ENCODE data around the gene THOC2.
A peak's percentile ranks its signal among the peaks of the same experiment; 100 is the strongest.
"Not testable (repeated sequence)": the region's sequence is repeated elsewhere in the genome, so short reads cannot be mapped to it uniquely, and the experiment has no call there.

Gene THOC2

DNA sequence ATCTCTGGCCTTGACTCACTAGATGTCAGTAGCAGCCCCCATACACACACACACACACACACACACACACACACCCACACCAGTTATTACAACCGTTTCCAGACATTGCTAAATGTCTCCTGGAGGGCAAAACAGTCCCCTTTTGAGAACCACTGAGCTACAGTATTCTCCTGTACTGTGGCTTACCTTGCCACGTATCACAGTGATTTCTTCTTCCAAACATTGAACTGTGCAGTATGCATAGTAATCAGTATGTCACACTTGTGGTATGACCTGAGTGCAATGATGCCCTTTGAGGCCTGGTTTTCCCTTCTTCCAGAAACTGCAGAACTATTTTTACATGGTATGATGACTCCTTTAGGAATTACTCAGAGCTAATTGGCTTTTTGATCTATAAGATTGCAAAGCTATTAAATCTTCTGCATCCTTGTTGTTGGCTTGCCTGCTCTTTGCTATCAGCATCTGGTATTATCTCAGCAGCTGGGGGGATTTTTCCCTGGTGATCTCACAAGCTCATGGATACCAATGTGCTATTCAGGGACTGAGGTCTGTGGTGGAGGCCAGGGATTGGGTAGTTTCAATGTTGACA lies 3.6 kb upstream of the THOC2 start:
- DNase-seq = no peak

DNA sequence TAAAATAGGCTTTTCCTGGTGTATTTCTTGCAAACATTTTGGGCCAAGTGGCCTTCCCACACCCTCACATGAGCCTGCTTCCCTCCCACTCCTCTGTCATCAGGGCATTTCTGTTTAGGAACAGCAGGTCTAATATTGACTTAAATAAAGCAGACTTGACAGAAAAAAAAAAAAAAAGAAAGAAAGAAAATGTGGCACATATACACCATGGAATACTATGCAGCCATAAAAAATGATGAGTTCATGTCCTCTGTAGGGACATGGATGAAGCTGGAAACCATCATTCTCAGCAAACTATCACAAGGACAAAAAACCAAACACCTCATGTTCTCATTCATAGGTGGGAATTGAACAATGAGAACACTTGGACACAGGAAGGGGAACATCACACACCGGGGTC lies 2.3 kb upstream of the THOC2 start:
- not testable (repeated sequence) for DNase-seq

DNA sequence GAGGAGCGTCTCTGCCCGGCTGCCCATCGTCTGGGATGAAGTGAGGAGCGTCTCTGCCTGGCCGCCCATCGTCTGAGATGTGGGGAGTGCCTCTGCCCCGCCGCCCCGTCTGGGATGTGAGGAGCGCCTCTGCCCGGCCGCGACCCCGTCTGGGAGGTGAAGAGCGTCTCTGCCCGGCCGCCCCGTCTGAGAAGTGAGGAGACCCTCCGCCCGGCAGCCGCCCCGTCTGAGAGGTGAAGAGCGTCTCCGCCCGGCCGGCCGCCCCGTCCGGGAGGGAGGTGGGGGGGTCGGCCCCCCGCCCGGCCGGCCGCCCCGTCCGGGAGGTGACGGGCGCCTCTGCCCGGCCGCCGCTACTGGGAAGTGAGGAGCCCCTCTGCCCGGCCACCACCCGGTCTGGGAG lies 1.2 kb upstream of the THOC2 start:
- DNase-seq = not testable (repeated sequence)

DNA sequence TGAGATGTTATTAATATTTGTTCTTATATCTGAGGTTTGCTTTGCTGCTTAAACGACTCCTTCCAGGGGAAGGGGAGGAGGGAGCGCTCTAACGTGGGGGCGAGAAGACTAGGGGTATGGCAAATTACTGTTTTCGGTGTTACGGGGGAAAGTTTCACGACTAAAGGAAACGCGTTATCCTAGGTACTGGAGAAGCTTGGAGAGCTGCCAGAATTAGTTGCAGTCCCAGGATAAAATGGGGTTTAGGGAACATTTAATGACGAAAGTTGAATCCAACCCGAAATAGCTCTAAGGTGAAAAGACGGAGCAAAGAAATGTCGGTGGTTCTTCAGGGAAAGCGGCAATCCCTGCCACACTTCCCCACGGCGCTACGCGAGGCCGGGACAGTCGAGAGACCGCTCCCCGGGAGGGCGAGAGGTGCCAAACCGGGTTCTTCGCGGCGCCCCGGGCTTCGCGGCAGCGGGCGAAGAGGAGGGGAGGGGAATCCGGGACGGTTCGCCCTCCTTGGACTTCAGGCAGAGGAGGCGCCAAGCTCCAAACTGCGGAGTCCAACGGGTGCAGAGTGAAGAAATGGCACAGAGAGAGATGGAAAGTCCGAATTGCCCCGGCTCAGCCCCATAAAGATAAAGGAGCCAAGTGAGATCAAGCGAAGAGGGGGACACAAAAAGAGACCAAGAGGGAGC lies 724 bp downstream of the THOC2 start:
- DNase-seq = peak; percentile 27

DNA sequence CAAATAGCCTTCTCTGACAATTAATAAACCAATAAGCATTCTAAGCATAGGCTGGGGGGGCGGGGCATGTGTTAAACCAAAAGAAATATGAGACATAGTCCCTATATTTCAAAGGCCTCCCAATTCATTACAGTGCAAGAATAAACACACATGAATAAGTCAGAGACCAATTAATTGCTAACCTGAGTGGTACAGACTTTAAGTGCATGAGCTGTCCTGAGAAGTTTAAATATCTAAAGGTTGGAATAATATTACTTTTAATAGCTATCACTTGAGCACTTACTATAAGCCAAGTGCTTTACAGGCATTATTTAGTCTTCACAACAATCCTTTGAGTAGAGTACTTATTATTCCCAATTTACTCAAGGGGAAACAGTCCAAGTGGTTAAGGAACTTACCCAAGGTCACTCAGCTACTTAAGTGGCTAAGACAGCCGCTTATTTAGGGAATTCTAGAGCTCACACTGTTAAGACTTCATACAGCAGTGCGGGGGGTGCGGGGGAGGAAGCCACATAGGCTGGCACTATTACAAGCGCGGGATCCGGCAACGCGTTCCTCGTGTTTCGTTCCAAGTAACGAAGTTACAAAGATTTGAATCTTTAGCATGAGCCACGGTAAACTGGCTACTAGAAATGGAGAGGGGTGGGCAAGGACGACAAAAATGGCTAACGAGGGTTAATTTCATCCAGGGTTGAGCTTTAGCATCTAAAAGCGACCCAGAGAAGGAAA lies 1.4 kb downstream of the THOC2 start:
- DNase-seq = peak; percentile 40

DNA sequence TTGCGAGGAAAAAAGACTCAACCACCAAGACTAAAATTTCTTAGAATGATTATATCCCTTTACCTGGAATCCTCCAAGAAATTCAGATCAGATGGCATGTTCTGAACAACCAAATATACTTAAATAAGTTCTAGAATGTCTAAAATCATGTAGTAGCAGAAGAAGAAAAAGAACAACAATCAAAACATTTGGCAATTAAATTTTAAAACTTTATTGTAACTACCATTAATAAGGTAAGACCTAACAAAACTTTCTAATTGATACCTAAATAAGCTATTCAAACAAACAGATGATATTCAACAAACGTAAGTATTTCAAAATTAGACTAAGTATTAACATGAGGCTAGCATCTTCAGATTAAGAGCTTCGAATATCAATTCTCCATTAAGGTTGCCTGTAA lies 4.3 kb downstream of the THOC2 start:
- no peak for DNase-seq

DNA sequence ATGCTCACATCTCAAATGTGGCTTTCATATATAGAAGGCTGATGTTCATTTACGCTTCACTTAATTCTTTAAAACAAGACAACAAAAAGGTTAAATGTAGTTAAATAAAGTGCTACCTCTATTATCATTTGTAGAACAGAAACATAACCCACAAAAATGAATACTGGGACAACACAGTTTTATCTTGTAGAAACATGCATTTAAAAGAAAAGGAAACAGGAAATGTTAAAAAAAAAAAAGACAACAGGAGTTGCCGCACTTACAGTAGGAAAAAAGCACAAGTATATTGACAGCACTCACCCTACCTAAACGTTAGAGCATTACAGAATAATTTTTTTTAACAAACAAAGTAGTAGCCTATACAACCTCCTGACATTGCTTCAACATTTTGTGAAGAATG lies 4.8 kb downstream of the THOC2 start:
- no peak for DNase-seq

DNA sequence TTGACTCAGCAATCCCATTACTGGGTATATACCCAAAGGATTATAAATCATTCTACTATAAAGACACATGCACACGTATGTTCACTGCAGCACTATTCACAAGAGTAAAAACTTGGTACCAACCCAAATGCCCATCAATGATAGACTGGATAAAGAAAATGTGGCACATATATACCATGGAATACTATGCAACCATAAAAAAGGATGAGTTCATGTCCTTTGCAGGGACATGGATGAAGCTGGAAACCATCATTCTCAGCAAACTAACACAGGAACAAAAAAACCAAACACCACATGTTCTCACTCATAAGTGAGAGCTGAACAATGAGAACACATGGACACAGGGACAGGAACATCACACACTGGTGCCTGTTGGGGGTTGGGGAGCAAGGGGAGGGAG lies 10.7 kb downstream of the THOC2 start:
- not testable (repeated sequence) for DNase-seq

DNA sequence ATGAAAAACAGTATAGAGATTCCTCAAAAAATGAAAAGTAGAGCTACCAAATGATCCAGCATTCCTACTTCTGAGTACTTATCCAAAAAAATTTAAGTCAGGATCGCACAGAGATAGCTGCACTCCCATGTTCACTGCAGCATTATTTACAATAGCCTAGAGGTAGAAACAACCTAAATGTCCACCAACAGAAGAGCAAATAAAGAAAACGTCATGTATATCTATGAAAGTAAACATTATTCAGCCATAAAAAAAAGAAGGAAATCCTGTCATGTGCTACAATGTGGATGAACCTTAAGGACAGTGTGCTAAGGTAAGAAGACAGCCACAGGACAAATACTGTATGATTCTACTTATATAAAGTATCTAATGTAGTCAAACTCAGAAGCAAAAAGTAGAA lies 12.4 kb downstream of the THOC2 start:
- DNase-seq = no peak

DNA sequence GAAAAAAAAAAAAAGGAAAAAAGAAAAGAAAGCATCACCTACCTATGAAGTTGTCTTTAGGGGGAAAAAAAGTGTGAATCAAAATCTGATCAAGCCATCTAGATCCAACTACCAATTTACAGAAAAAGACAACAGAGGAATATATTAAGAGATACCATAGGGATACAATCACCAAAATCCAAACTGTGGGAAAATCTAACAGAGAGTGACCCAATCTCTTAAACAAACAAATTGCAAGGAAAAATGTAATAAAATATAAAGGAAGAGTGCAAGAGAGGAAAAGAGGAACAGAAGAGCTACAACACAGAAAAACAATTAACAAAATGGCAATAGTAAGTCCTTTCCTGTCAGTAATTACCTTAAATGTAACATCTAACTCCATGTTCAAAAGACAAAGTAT lies 19.0 kb downstream of the THOC2 start:
- DNase-seq = no peak

DNA sequence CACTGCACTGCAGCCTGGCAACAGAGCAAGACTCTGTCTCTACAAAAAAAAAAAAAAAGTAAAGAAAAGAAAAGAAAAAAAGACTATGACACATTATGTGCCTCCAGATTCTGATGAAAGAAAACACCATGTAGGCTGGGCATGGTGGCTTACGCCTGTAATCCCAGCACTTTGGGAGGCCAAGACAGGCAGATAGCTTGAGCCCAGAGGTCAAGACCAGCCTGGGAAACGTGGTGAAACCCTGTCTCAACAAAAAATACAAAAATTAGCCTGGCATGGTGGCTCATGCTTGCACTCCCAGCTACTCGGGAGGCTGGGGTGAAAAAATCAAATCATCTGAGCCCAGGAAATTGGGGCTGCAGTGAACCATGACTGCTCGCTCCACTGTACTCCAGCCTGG lies 19.4 kb downstream of the THOC2 start:
- DNase-seq = no peak

DNA sequence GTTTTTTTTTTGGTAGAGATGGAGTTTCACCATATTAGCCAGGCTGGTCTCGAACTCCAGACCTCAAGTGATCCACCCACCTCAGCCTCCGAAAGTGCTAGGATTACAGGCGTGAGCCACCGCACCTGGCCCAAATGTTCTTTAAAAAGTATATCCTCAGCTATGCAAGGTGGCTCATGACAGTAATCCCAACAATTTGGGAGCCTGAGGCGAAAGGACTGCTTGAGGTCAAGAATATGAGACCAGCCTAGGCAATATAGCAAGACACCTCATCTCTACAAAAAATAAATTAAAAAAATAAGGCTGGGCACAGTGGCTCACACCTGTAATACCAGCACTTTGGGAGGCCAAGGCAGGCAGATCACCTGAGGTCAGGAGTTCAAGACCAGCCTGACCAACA lies 21.7 kb downstream of the THOC2 start:
- not testable (repeated sequence) for DNase-seq

DNA sequence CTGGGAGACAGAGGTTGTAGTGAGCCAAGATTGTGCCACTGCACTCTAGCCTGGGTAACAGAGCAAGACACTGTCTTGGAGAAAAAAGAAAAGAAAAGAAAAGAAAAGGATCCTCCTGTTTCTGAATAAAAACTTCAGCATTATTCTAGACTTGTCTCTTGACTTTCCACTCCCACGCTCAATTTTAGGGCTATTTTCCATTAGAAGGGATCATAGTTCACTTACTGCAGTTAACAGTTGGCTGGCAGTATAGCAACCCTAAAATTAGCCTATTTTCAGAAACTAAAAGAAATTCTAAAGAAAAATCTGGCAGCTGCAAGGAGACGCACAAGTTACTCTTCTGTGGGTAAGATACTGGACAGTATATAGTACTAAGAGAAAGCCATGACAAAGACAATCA lies 28.1 kb downstream of the THOC2 start:
- DNase-seq = no peak

DNA sequence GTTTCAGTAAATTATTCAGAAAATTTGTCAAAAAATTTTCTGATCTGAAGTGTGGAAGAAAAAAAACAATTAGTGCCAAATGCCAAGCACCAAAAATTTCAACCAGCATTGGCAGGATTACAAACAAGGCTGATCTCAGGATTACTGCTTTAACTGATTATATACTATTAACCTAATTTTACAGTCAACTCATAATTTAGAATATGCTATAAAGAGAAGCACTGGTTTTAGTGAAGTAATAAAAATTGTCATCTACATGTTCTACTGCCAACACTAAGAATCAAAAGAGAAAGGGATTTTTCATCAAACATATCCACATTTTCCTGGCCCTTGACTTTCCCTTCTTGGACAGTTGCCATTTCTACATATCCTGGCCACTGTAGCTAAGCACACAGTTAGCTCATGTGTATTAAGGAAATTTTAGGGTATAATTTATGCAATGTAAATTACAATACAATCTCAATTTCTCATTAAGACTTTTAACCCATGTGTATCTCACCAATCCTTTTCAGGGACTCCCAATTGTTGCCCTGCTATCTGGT lies 33.8 kb downstream of the THOC2 start:
- DNase-seq = no peak

DNA sequence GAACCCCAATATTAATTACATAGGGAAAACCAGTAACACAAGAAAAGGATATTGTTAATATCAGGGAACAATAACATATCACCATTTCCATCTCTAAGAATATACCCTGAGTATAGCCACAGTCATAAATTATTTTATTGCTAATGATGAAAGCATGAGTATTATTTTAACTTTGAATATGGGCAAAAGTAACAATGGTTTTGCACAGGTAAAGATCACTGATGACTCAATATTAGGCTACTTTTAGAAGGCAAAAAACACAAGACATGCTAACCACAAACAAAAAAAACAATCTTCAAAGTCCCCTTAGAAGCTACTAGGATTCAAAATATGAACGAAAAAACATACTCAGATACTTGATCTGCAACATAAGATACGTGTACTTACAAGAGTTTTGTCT lies 36.5 kb downstream of the THOC2 start:
- no peak for DNase-seq

DNA sequence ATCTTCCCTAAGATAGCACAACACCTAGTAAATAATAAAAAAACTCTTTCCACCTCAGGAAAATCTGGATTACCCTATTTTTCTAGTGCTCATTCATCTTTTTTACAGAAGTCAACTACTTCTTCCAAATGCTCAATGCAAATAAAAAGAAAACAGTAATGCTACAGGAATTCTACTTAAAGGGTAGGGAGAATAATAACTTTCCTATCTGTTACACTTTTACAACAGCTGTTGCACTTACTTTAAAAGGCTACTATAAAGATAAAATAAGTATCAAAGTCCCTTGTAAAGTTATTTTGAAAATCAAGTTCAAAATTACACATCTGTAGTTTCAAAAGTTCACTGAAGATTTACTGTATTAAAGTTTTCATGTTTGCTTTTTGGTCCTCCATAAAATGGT lies 37.6 kb downstream of the THOC2 start:
- DNase-seq = no peak

DNA sequence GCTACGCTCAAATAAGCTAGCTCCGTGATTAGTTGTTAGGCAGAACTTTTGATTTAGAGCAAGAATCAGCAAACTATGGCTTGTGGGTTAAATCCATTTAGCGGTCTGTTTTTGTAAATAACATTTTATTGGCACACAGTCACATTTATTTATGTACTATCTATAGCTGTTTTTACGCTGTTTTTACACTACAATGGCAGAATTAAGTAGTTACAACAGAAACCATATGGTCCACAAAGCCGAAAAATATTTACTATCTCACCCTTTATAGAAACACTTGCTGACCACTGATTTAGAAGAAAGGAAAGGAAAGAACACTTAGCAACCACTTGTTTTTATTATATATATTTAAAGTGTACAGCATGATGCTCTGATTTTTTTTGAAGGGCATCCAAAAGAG lies 41.1 kb downstream of the THOC2 start:
- DNase-seq = no peak

DNA sequence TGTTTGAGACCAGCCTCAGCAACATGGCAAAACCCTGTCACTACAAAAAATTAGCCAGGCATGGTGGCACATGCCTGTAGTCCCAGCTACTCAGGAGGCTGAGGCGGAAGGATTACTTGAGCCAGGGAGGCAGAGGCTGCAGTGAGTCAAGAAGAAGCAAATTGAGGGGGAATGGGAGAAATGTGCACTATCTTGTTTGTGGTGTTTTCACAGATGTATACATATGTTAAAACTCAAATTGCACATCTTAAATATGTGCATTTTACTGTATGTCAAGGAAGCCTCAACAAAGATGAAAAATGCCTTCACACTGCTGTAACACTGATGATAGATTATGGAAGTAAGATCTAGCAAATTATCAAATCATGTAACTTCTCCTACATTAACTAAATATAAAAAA lies 44.3 kb downstream of the THOC2 start:
- DNase-seq = no peak

DNA sequence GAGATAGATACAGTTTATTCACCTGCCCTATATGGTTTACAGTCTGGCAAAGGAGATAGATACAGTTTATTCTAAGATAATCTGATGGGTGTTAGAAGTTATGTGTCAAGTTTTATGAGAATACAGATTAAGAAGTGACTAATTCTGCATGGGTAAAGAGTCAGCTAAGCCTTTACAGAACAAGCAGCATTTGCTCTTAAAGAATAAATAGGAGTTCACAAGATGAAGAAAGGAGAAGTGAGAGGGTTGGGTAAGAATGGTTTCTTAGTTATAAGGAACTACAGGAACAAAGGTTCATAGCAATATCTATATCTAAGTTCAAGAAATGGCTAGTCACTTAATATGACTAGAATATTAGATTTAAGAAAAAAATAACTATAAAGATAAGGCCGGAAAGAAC lies 47.6 kb downstream of the THOC2 start:
- no peak for DNase-seq

DNA sequence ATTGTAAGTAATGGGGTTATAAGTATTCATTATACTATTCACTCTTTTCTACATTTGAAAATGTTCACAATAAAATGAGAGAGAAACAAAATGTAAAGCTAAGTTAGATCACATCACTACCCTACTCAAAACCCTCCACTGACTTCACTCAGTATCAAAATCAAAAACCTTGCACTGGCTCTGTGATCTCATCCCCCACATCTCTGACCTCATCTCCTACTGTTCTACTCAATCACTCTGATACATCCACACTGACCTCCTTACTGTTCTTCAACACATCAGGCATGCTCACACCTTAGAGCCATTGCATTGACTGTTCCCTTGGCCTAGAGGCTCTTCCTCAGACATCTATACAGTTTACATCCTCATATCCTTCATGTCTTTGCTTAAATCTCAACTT lies 50.7 kb downstream of the THOC2 start:
- no peak for DNase-seq

DNA sequence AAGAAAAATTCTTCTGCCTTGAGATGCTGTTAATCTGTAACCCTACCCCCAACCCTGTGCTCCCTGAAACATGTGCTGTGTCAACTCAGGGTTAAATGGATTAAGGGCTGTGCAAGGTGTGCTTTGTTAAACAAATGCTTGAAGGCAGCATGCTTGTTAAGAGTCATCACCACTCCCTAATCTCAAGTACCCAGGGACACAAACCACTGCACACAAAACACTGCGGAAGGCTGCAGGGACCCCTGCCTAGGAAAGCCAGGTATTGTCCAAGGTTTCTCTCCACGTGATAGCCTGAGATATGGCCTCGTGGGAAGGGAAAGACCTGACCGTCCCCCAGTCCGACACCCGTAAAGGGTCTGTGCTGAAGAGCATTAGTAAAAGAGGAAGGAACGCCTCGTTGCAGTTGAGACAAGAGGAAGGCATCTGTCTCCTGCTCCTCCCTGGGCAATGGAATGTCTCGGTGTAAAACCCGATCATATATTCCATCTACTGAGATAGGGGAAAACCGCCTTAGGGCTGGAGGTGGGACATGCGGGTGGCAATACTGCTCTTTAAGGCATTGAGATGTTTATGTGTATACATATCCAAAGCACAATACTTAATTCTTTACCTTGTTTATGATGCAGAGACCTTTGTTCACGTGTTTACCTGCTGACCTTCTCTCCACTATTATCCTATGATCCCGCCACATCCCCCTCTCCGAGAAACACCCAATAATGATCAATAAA lies 53.0 kb downstream of the THOC2 start:
- not testable (repeated sequence) for DNase-seq

DNA sequence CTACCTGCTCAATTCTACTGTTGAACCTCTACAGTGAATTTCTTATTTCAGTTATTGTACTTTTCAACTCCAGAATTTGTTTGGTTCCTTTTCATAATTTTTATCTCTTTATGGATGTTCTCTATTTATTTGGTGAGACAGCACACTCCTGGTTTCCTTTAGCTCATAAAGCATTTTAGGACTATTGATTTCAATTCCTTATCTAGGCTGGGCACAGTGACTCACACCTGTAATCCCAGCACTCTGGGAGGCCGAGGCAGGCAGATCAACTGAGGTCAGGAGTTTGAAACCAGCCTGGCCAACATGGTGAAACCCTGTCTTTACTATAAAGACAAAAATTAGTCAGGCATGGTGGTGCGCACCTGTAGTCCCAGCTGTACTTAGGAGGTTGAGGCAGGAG lies 57.7 kb downstream of the THOC2 start:
- DNase-seq = no peak

DNA sequence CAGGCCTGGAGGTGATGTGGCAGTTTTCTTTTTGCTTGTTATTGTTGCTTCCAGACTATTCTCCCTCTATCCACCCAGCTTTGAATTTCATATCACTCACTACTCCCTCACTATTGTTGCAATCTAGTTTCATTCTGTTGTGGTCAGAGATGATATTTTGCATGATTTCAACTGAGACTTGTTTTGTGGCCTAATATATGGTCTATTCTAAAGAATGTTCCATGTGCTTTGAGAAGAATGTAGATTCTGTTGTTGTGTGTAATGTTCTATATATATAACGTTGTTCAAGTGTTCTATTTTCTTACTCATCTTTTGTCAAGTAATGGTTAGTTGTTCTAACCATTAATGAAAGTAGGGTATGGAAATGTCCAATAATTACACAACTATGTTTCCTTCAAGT lies 59.0 kb downstream of the THOC2 start:
- no peak for DNase-seq

DNA sequence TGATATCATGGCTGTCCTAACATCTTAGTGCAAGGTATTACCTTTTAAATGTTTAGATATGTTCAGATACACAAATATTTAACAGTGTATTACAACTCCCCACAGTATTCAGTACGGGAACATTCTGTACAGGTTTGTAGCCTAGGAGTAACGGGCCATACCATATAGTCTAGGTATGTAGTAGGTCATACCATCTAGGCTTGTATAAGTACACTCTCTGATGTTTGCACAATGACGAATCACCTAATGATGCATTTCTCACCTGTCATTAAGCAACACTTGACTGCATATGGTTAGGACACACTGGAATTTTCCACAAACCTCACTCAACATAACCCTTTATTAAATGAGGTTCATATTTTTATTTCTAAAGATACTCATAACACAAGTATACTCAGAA lies 67.7 kb downstream of the THOC2 start:
- no peak for DNase-seq
